HEK293 (cell line): ENCODE data around the gene SLC10A7.

ENCODE experiments used
- ATF2 ChIP-seq: fragments of 450-650 bp; formaldehyde crosslinking; IDR thresholded peaks from 2 replicates; pipeline ENCODE4 v1.5.1; 2016; ENCODE audit warnings: missing biosample characterization, missing genetic modification characterization, low read depth
- CTCF ChIP-seq: fragments of 450-650 bp; formaldehyde crosslinking; IDR thresholded peaks from 2 replicates; pipeline ENCODE4 v1.5.1; 2016; ENCODE audit warnings: missing biosample characterization, missing genetic modification characterization
- SP7 ChIP-seq: fragments of 450-650 bp; formaldehyde crosslinking; IDR thresholded peaks from 2 replicates; pipeline ENCODE4 v1.5.1; 2016; ENCODE audit warnings: missing biosample characterization, missing genetic modification characterization
- TCF7L2 ChIP-seq: IDR thresholded peaks from 2 replicates; pipeline ENCODE4 v1.6.1; 2011; ENCODE audit warnings: low read depth, mild to moderate bottlenecking, inconsistent platforms, low read length, moderate library complexity, borderline replicate concordance
- YY1 ChIP-seq: fragments of 450-650 bp; formaldehyde crosslinking; IDR thresholded peaks from 2 replicates; pipeline ENCODE4 v1.5.1; 2018; ENCODE audit warnings: missing biosample characterization, missing genetic modification characterization
- ZBTB10 ChIP-seq: fragments of 450-650 bp; formaldehyde crosslinking; IDR thresholded peaks from 2 replicates; pipeline ENCODE4 v1.5.1; 2016; ENCODE audit warnings: missing biosample characterization, missing genetic modification characterization
- ZBTB11 ChIP-seq: fragments of 450-650 bp; formaldehyde crosslinking; conservative IDR thresholded peaks from 2 replicates; pipeline ENCODE4 v1.5.1; 2016; ENCODE audit warnings: low read depth, missing biosample characterization, missing genetic modification characterization
- ZNF473 ChIP-seq: fragments of 450-650 bp; formaldehyde crosslinking; IDR thresholded peaks from 2 replicates; pipeline ENCODE4 v1.5.1; 2017; ENCODE audit warnings: missing biosample characterization, missing genetic modification characterization
- ZNF549 ChIP-seq: fragments of 450-650 bp; IDR thresholded peaks from 2 replicates; pipeline ENCODE4 v1.5.1; 2018; ENCODE audit warnings: missing biosample characterization, missing genetic modification characterization, mild to moderate bottlenecking, inconsistent platforms, moderate library complexity
- ZNF561 ChIP-seq: fragments of 450-650 bp; IDR thresholded peaks from 2 replicates; pipeline ENCODE4 v1.5.1; 2018; ENCODE audit warnings: missing biosample characterization, missing genetic modification characterization, borderline replicate concordance
- ZNF704 ChIP-seq: fragments of 450-650 bp; formaldehyde crosslinking; IDR thresholded peaks from 2 replicates; pipeline ENCODE4 v1.5.1; 2016; ENCODE audit warnings: missing biosample characterization, missing genetic modification characterization

GRCh38 chr4:146232131-146232722 lies 289.5 kb downstream of the SLC10A7 start:
- TF ChIP-seq ZNF473 (no peak), ZBTB11 (no peak), ZNF704 (tag by site-specific recombination) (no peak), CTCF (tag by site-specific recombination) (no peak), ZNF549 (tag by site-specific recombination) (no peak), YY1 (tag by site-specific recombination) (no peak), TCF7L2 (no peak), ZBTB10 (no peak), ZNF561 (no peak), SP7 (tag by site-specific recombination) (no peak), ATF2 (tag by site-specific recombination) (no peak)
